Parathyroid adenoma (tissue), 2 donors: Measurements from ENCODE around the gene NHS.

Experiments used
- H2AFZ ChIP-seq: fragments of 300-600 bp; sonication (generic); one replicate; pipeline ENCODE4 v1.7.0; 2017; ENCODE audit warnings: antibody characterized with exemption, mild to moderate bottlenecking
- H3K27ac ChIP-seq: fragments of 300-600 bp; sonication (generic); one replicate; pipeline ENCODE4 v1.7.0; 2017
- H3K27me3 ChIP-seq: fragments of 300-600 bp; sonication (generic); one replicate; pipeline ENCODE4 v1.7.0; 2017; ENCODE audit warnings: low read length; ENCODE audit not compliant: control insufficient read depth, insufficient read depth
- H3K36me3 ChIP-seq: fragments of 300-600 bp; sonication (generic); one replicate; pipeline ENCODE4 v1.7.0; 2017; ENCODE audit warnings: low read length; ENCODE audit not compliant: control insufficient read depth, insufficient read depth
- H3K4me1 ChIP-seq: fragments of 300-600 bp; sonication (generic); one replicate; pipeline ENCODE4 v1.7.0; 2017; ENCODE audit warnings: control low read depth
- H3K4me2 ChIP-seq: fragments of 300-600 bp; sonication (generic); one replicate; pipeline ENCODE4 v1.7.0; 2017; ENCODE audit warnings: low read length
- H3K4me3 ChIP-seq: fragments of 300-600 bp; sonication (generic); one replicate; pipeline ENCODE4 v1.7.0; 2017; ENCODE audit warnings: low read depth, low read length
- H3K79me2 ChIP-seq: fragments of 300-600 bp; sonication (generic); one replicate; pipeline ENCODE4 v1.7.0; 2017; ENCODE audit warnings: control low read depth
- H3K9ac ChIP-seq: fragments of 300-600 bp; sonication (generic); one replicate; pipeline ENCODE4 v1.7.0; 2017; ENCODE audit warnings: mild to moderate bottlenecking
- H3K9me3 ChIP-seq: fragments of 300-600 bp; sonication (generic); one replicate; pipeline ENCODE4 v1.7.0; 2017; ENCODE audit warnings: low read length; ENCODE audit not compliant: control insufficient read depth
- CTCF ChIP-seq: fragments of 300-600 bp; sonication (generic); IDR thresholded peaks from one replicate; pipeline ENCODE4 v1.7.0; 2017; ENCODE audit warnings: antibody characterized with exemption, mild to moderate bottlenecking
- donor health status: primary hyperparathyroidism.

The NHS gene

GRCh38 chrX:17438221-17438620 is 63.2 kb downstream of the NHS start:
- no peak overlapping the region for H3K27ac ChIP-seq
- no peak overlapping the region for H3K9ac ChIP-seq
- no peak overlapping the region for H2AFZ ChIP-seq
- H3K27me3 ChIP-seq: no peaks in the 10 kb centered on the region
- no peak for TF ChIP-seq CTCF
- H3K4me1 ChIP-seq: no peaks in the 10 kb centered on the region
- no peaks in the 10 kb centered on the region for H3K79me2 ChIP-seq
- H3K4me2 ChIP-seq: no peak overlapping the region
- no peak overlapping the region for H3K4me3 ChIP-seq
- H3K36me3 ChIP-seq: no peaks in the 10 kb centered on the region
- H3K9me3 ChIP-seq: no peaks in the 10 kb centered on the region

GRCh38 chrX:17440258-17440657 is 65.3 kb downstream of the NHS start:
- Histone ChIP-seq H3K27me3 (no peaks in the 10 kb centered on the region), H3K4me1 (no peaks in the 10 kb centered on the region), H3K4me2 (no peak overlapping the region), H3K27ac (no peak overlapping the region), H3K9me3 (no peaks in the 10 kb centered on the region), H3K36me3 (no peaks in the 10 kb centered on the region), H3K4me3 (no peak overlapping the region), H3K79me2 (no peaks in the 10 kb centered on the region), H3K9ac (no peak overlapping the region), H2AFZ (no peak overlapping the region)
- no peak for TF ChIP-seq CTCF

GRCh38 chrX:17440836-17441235 is 65.8 kb downstream of the NHS start:
- Histone ChIP-seq H3K27me3 (no peaks in the 10 kb centered on the region), H3K9me3 (no peaks in the 10 kb centered on the region), H3K36me3 (no peaks in the 10 kb centered on the region), H3K4me1 (no peaks in the 10 kb centered on the region), H3K9ac (no peak overlapping the region), H2AFZ (no peak overlapping the region), H3K79me2 (no peaks in the 10 kb centered on the region), H3K4me2 (no peak overlapping the region), H3K4me3 (no peak overlapping the region), H3K27ac (no peak overlapping the region)
- TF ChIP-seq CTCF: no peak

GRCh38 chrX:17441965-17442364 is 67.0 kb downstream of the NHS start:
- no peaks in the 10 kb centered on the region for H3K79me2 ChIP-seq
- H3K4me2 ChIP-seq: no peak overlapping the region
- no peaks in the 10 kb centered on the region for H3K4me1 ChIP-seq
- no peaks in the 10 kb centered on the region for H3K9me3 ChIP-seq
- H3K27me3 ChIP-seq: no peaks in the 10 kb centered on the region
- no peak overlapping the region for H3K27ac ChIP-seq
- TF ChIP-seq CTCF: no peak
- no peak overlapping the region for H2AFZ ChIP-seq
- H3K36me3 ChIP-seq: no peaks in the 10 kb centered on the region
- H3K9ac ChIP-seq: no peak overlapping the region
- no peak overlapping the region for H3K4me3 ChIP-seq

GRCh38 chrX:17442898-17443297 is 67.9 kb downstream of the NHS start:
- no peaks in the 10 kb centered on the region for H3K4me1 ChIP-seq
- TF ChIP-seq CTCF: no peak
- H3K79me2 ChIP-seq: no peaks in the 10 kb centered on the region
- H3K27me3 ChIP-seq: no peaks in the 10 kb centered on the region
- no peaks in the 10 kb centered on the region for H3K9me3 ChIP-seq
- no peak overlapping the region for H3K4me3 ChIP-seq
- H2AFZ ChIP-seq: no peak overlapping the region
- H3K27ac ChIP-seq: no peak overlapping the region
- H3K36me3 ChIP-seq: no peaks in the 10 kb centered on the region
- H3K9ac ChIP-seq: no peak overlapping the region
- H3K4me2 ChIP-seq: no peak overlapping the region
